Mucosa of descending colon (tissue), 3 donors: ENCODE data around the gene CLCN6. TPM values are rescaled to one million over a fixed set of nuclear protein-coding genes. Genes with fewer than 3 reads are reported as not detected.

Experiments used
- ATAC-seq: fragments of 200-7000 bp; cut with Tn5 transposase; one replicate; pipeline ENCODE4 v1.9.1; 2020; ENCODE audit warnings: mild to moderate bottlenecking, moderate library complexity
- DNase-seq, 3 donors: peaks; one replicate each; pipeline ENCODE4 v3.0.0-alpha.2; 2020
- H3K36me3 ChIP-seq: fragments of 200-600 bp; one replicate; pipeline ENCODE4 v1.8.0; 2021; ENCODE audit warnings: low read depth, mild to moderate bottlenecking
- H3K4me1 ChIP-seq: fragments of 200-600 bp; one replicate; pipeline ENCODE4 v1.8.0; 2021; ENCODE audit warnings: low read depth, mild to moderate bottlenecking
- H3K4me3 ChIP-seq: fragments of 200-600 bp; one replicate; pipeline ENCODE4 v1.8.0; 2021; ENCODE audit warnings: mild to moderate bottlenecking
- H3K9me3 ChIP-seq: fragments of 200-600 bp; one replicate; pipeline ENCODE4 v1.8.0; 2021; ENCODE audit warnings: mild to moderate bottlenecking
- intact Hi-C, 2 donors: fragments of 100-400 bp; cut with DNase I in 1 of 2; cut with micrococcal nuclease in 1 of 2; formaldehyde crosslinking; loops; one replicate each; pipeline versions ENCODE4 v1.11.0 to v1.11.1; 2022; cut with DNase I, micrococcal nuclease
- total RNA-seq, 3 donors: library from RNA; stranded (reverse); fragmentation: NEBNext Ultra II Directional in 2 of 3; extraction: Animal tissue kit (Norgen Biotek cat#: 25700) in 2 of 3; gene quantifications; one replicate each; pipeline versions ENCODE4 v1.2.1 to v1.2.4, GENCODE V29; 2021 to 2023
- TF ChIP-seq, protein P1 (sequence below): fragments of 200-600 bp; IDR thresholded peaks from one replicate; pipeline ENCODE4 v1.8.0; 2022; ENCODE audit warnings: antibody characterized with exemption, mild to moderate bottlenecking
- donor health status: DM: no; HTN: no; CAD: no; lungs with moderate emphysema.
- donor health status: DM: no; HTN: no; CAD: no.
- donor health status: DM: no; HTN: yes; CAD: no.

Gene CLCN6
- total RNA-seq, 3 donors from 2014 or later, result 20.8 to 29.7 (median 24.3) TPM

DNA sequence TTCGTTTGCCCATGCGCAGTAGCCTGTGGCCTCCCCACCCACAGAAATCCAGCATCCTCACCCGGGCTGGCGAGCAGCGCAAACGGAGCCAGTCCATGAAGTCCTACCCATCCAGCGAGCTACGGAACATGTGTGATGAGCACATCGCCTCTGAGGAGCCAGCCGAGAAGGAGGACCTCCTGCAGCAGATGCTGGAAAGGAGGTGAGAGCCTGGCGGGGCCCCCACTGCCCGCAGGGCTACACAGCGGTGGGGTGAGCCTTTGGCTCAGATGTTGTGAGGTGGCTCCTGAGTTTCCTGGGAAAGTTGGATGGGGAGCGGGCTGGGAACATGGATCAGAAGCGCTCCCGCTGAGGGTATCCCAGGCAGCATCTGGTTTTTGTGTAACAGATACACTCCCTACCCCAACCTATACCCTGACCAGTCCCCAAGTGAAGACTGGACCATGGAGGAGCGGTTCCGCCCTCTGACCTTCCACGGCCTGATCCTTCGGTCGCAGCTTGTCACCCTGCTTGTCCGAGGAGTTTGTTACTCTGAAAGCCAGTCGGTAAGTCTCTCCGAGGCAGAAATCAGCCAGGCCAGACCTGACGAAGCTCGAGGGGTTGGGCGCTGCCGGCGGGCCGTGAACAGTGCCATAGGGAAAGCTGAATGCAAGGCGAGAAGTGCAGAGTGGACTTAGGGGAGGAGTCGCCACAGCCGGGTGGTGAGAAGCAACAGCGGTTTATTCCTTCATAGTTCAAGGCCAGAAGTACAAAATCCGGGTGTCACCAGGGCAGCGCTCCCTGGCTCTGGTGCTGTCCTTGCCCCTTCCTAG, 31.2 kb downstream of the CLCN6 start:
- intact Hi-C loops, result loop anchor here in 1 of 2 donors (10.0 kb wide), 1 partner anchor 58 kb away; no protein-coding TSS in a partner anchor
- TF ChIP-seq, protein P1, sequence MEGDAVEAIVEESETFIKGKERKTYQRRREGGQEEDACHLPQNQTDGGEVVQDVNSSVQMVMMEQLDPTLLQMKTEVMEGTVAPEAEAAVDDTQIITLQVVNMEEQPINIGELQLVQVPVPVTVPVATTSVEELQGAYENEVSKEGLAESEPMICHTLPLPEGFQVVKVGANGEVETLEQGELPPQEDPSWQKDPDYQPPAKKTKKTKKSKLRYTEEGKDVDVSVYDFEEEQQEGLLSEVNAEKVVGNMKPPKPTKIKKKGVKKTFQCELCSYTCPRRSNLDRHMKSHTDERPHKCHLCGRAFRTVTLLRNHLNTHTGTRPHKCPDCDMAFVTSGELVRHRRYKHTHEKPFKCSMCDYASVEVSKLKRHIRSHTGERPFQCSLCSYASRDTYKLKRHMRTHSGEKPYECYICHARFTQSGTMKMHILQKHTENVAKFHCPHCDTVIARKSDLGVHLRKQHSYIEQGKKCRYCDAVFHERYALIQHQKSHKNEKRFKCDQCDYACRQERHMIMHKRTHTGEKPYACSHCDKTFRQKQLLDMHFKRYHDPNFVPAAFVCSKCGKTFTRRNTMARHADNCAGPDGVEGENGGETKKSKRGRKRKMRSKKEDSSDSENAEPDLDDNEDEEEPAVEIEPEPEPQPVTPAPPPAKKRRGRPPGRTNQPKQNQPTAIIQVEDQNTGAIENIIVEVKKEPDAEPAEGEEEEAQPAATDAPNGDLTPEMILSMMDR, result no peak
- no peak for DNase-seq
- H3K4me1 ChIP-seq, result no peaks in the 10 kb centered on the region
- H3K9me3 ChIP-seq, result no peaks in the 10 kb centered on the region
- peaks cover 11% of the 10 kb centered on the region for H3K36me3 ChIP-seq
- ATAC-seq, result no peak
- no peak overlapping the region for H3K4me3 ChIP-seq

DNA sequence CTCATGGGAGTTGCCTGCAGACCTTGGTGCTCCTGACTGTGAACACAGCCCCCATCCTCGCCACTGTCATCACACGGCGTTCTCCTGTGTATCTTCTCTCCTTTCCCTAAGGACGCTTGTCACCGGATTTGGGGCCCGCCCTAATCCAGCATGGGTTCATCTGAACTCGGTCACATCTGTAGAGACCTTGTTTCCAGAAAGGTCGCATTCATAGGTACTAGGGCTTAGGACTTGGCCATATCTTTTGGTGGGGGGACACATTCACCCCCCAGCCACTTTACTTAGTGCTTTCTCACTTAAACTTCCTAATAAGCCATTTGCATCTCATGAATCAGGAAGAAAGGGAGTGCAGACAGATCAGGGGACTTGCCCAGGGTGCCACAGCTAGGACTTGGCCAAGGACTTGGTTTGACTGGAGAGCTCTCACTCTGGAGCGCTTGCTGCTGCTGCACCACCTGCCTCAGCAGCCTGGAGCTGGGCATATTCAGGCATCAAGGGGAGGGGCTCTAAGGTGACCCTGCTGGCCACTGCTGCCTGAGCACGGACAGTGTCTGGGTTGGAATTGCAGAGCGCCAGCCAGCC, 31.9 kb downstream of the CLCN6 start:
- Histone ChIP-seq H3K9me3 (no peaks in the 10 kb centered on the region), H3K4me3 (no peak overlapping the region), H3K4me1 (no peaks in the 10 kb centered on the region), H3K36me3 (peaks cover 11% of the 10 kb centered on the region)
- DNase-seq (no peak), ATAC-seq (peak; percentile 7)
- intact Hi-C loops, result loop anchor here in 1 of 2 donors (10.0 kb wide), 1 partner anchor 57 kb away; no protein-coding TSS in a partner anchor
- TF ChIP-seq, protein P1, result no peak

DNA sequence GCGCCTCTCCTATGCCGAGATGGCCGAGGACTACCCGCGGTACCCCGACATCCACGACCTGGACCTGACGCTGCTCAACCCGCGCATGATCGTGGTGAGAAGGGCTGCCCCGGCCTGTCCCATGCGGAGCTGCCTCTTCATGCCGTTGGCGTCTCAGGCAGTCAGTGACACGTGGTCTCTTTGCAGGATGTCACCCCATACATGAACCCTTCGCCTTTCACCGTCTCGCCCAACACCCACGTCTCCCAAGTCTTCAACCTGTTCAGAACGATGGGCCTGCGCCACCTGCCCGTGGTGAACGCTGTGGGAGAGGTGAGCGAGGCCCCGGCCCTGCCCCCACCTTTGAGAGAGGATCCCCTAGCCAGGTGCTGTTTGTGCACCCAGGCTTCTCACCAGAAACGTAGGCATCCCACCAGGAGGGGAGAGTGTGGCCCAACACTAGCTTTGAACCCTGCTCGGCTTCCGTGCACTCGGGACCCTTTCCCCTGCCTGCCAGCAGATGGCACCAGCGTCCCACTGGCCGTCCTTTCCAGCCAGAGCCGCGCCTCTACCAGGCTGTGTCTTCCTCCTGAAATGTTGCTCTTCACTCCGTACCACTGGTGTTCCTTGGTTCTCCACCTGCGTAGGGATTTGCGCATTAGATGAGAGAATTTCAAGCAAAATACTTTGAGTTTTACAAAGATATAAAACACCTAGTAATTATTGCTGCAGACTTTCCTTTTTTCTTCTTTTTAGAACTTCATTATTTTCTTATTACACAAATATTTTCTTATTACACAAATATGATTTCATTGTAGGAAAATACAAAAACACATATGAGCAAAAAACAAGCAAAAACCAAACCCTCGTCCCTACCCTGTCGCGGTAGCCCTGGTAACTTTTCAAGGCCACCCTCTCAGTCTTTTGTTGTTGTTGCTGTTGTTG, 32.6 kb downstream of the CLCN6 start:
- TF ChIP-seq, protein P1, result peak; percentile 94
- ATAC-seq, result peak; percentile 93
- intact Hi-C loops, result loop anchor here in 1 of 2 donors (10.0 kb wide), 1 partner anchor 56 kb away; no protein-coding TSS in a partner anchor

DNA sequence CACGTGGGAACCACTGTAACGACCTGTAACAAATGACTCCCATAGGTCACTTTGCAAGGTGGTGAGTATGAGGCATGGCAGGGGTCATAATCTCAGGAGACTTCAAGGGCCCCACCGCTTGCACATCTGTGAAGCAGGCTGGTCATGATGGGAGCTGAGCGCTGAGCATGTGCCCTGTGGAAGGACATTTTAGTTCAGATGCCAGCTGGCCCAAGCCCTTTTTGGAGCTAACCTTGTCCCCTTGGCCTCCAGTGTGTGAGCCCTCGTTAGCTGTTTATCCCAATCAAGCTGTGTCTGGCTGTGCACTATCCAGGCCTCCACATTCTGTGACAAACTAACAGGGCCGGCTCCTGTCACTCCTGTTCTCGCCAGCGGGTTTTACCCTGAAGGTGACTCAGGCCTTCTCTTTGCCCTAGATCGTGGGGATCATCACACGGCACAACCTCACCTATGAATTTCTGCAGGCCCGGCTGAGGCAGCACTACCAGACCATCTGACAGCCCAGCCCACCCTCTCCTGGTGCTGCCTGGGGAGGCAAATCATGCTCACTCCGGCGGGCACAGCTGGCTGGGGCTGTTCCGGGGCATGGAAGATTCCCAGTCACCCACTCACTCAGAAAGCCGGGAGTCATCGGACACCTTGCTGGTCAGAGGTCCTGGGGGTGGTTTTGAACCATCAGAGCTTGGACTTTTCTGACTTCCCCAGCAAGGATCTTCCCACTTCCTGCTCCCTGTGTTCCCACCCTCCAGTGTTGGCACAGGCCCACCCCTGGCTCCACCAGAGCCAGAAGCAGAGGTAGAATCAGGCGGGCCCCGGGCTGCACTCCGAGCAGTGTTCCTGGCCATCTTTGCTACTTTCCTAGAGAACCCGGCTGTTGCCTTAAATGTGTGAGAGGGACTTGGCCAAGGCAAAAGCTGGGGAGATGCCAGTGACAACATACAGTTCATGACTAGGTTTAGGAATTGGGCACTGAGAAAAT, 34.0 kb downstream of the CLCN6 start:
- ATAC-seq, result no peak
- intact Hi-C loops, result loop anchor here (10.0 kb wide), 1 partner anchor 55 kb away; no protein-coding TSS in a partner anchor
- Histone ChIP-seq H3K4me3 (no peak overlapping the region), H3K9me3 (no peaks in the 10 kb centered on the region), H3K36me3 (peaks cover 8% of the 10 kb centered on the region), H3K4me1 (no peaks in the 10 kb centered on the region)
- TF ChIP-seq, protein P1, result no peak
- no peak for DNase-seq

More for the DNA sequence above, 32.6 kb downstream of the CLCN6 start:
- Histone ChIP-seq H3K4me1 (no peaks in the 10 kb centered on the region), H3K9me3 (no peaks in the 10 kb centered on the region), H3K4me3 (no peak overlapping the region), H3K36me3 (peaks cover 11% of the 10 kb centered on the region)
- peak; percentile 68 to 81 (median 79) for DNase-seq
